Glutamatergic neuron (in vitro differentiated cells): ENCODE measurements around the gene CD109. TPM values are rescaled to one million over a fixed set of nuclear protein-coding genes. Genes with fewer than 3 reads are reported as not detected.

ENCODE experiments used
- DNase-seq: peaks from one replicate; pipeline ENCODE4 v3.0.0; 2022
- H3K27ac Mint-ChIP-seq: one replicate; pipeline ENCODE4 v1.8.0; 2020; ENCODE audit warnings: mild to moderate bottlenecking, mixed read lengths, inconsistent platforms; ENCODE audit not compliant: unreplicated experiment
- H3K27me3 Mint-ChIP-seq: one replicate; pipeline ENCODE4 v1.8.0; 2020; ENCODE audit warnings: mild to moderate bottlenecking, moderate library complexity, mixed read lengths, inconsistent platforms; ENCODE audit not compliant: unreplicated experiment
- H3K36me3 Mint-ChIP-seq: one replicate; pipeline ENCODE4 v1.8.0; 2020; ENCODE audit warnings: mild to moderate bottlenecking, mixed read lengths, inconsistent platforms; ENCODE audit not compliant: unreplicated experiment
- H3K4me1 Mint-ChIP-seq: one replicate; pipeline ENCODE4 v1.8.0; 2020; ENCODE audit warnings: mild to moderate bottlenecking, low read depth, mixed read lengths, inconsistent platforms; ENCODE audit not compliant: unreplicated experiment
- H3K4me3 Mint-ChIP-seq: one replicate; pipeline ENCODE4 v1.8.0; 2020; ENCODE audit warnings: mild to moderate bottlenecking, mixed read lengths, inconsistent platforms; ENCODE audit not compliant: unreplicated experiment
- H3K9me3 Mint-ChIP-seq: one replicate; pipeline ENCODE4 v1.8.0; 2020; ENCODE audit warnings: mild to moderate bottlenecking, moderate library complexity, mixed read lengths, inconsistent platforms; ENCODE audit not compliant: unreplicated experiment
- CTCF ChIP-seq: fragments of 200-600 bp; sonication (generic); IDR thresholded peaks from one replicate; pipeline ENCODE4 v1.5.0; 2021; ENCODE audit not compliant: partially characterized antibody, unreplicated experiment
- total RNA-seq: library from RNA; stranded (reverse); fragmentation: NEBNext Ultra II Directional; extraction: Animal tissue kit (Norgen Biotek cat#: 25700); gene quantifications from one replicate; pipeline ENCODE4 v1.2.1, GENCODE V29; 2021; ENCODE audit not compliant: unreplicated experiment

CD109 gene
- total RNA-seq, 1 donor from 2014 or later: 0.49 TPM

- TF ChIP-seq CTCF: no peak
Measured at GRCh38 chr6:73746787-73747186, 50.8 kb downstream of the CD109 start.

GRCh38 chr6:73747289-73747688, 51.3 kb downstream of the CD109 start:
- no peaks in the 10 kb centered on the region for H3K4me1 Mint-ChIP-seq

More at GRCh38 chr6:73746787-73747186, 50.8 kb downstream of the CD109 start:
- Mint-ChIP-seq H3K9me3 (no peaks in the 10 kb centered on the region), H3K36me3 (no peaks in the 10 kb centered on the region), H3K4me1 (no peaks in the 10 kb centered on the region), H3K27ac (no peak overlapping the region), H3K4me3 (no peak overlapping the region), H3K27me3 (no peaks in the 10 kb centered on the region)
- DNase-seq: no peak

GRCh38 chr6:73752943-73753342, 56.9 kb downstream of the CD109 start:
- Mint-ChIP-seq H3K27me3 (no peaks in the 10 kb centered on the region), H3K27ac (no peak overlapping the region), H3K4me1 (peaks cover 9% of the 10 kb centered on the region), H3K36me3 (no peaks in the 10 kb centered on the region), H3K9me3 (peaks cover 1% of the 10 kb centered on the region), H3K4me3 (no peak overlapping the region)
- TF ChIP-seq CTCF: no peak
- DNase-seq: no peak

More at GRCh38 chr6:73747289-73747688, 51.3 kb downstream of the CD109 start:
- H3K9me3 Mint-ChIP-seq: no peaks in the 10 kb centered on the region
- no peak overlapping the region for H3K27ac Mint-ChIP-seq
- H3K36me3 Mint-ChIP-seq: no peaks in the 10 kb centered on the region
- no peak overlapping the region for H3K4me3 Mint-ChIP-seq
- H3K27me3 Mint-ChIP-seq: no peaks in the 10 kb centered on the region
- no peak for DNase-seq
- TF ChIP-seq CTCF: no peak

- Mint-ChIP-seq H3K4me1 (peaks cover 16% of the 10 kb centered on the region), H3K9me3 (peaks cover 2% of the 10 kb centered on the region)
Measured at GRCh38 chr6:73766040-73766439, 70.0 kb downstream of the CD109 start.

GRCh38 chr6:73768558-73768957, 72.6 kb downstream of the CD109 start:
- peak overlapping the region; percentile 77 for H3K27ac Mint-ChIP-seq
- H3K4me1 Mint-ChIP-seq: peaks cover 16% of the 10 kb centered on the region
- no peak overlapping the region for H3K4me3 Mint-ChIP-seq
- peaks cover 2% of the 10 kb centered on the region for H3K27me3 Mint-ChIP-seq
- DNase-seq: no peak
- no peak for TF ChIP-seq CTCF
- H3K36me3 Mint-ChIP-seq: no peaks in the 10 kb centered on the region
- H3K9me3 Mint-ChIP-seq: peaks cover 2% of the 10 kb centered on the region

More at GRCh38 chr6:73766040-73766439, 70.0 kb downstream of the CD109 start:
- Mint-ChIP-seq H3K4me3 (no peak overlapping the region), H3K27ac (no peak overlapping the region), H3K36me3 (no peaks in the 10 kb centered on the region), H3K27me3 (peaks cover 2% of the 10 kb centered on the region)
- no peak for DNase-seq
- no peak for TF ChIP-seq CTCF
